ENCODE results near the gene HES5. TPM values are rescaled to one million over a fixed set of nuclear protein-coding genes. Genes with fewer than 3 reads are reported as not detected.

Gene HES5
- total RNA-seq, 1 experiment from 2014 or later = 0.84 TPM

DNA sequence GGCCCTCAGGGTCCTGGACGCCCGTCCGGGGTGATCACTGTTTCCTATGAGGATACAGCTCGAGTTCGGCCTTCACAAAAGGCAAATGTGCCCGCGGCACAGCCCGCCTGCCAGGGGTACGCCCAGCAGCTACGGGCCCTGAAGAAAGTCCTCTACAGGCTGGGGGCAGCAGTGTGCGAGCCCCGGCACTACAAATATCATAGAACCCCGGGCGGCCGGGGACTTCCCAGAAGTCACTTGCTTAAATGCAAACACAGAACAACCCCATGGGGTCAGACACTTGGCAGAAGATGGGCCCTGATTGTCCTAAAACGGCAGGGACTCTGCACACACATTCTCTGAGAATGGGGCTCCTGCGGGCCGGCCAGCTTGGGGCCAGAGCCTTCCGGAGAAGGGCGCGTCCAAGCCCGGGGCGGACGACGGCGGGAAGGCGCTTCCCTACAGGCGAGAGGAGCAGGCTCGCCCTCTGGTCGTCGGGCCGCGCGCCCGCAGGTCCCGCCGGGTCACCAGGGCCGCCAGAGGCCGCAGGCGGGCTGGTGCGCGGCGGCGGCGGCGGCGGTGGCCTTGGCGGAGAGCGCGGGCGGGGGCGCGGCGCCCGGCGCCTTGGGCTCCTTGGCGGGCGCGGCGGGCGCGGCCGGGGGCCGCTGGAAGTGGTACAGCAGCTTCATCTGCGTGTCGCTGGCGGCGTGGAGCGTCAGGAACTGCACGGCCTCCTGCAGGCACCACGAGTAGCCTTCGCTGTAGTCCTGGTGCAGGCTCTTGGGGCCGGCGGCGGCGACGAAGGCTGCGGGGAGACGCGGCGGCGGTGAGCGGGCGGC, 888 bp downstream of the HES5 start:
- intact Hi-C loops (cut with micrococcal nuclease) = no loop called here
- Histone ChIP-seq H3K27me3 (ENCODE audit: low read length) (no peaks in the 10 kb centered on the region), H3K9ac (ENCODE audit: low read length) (no peak overlapping the region), H3K9me2 (replicated peaks; ENCODE audit: low read length) (no peaks in the 10 kb centered on the region), H3K36me3 (ENCODE audit: low read depth, low read length) (no peaks in the 10 kb centered on the region), H4K20me1 (ENCODE audit: low read length) (peaks cover 17% of the 10 kb centered on the region), H3K4me1 (ENCODE audit: insufficient read depth, low read length) (peaks cover 47% of the 10 kb centered on the region), H3F3A (ENCODE audit: low read length, unreplicated experiment) (no peaks in the 10 kb centered on the region), H3K27ac (ENCODE audit: low read length) (no peak overlapping the region), H3K4me3 (ENCODE audit: low read length) (peak overlapping the region; percentile 54), H3K4me2 (ENCODE audit: low read length) (peak overlapping the region; percentile 71), H3K79me2 (ENCODE audit: low read length) (peaks cover 19% of the 10 kb centered on the region), H3K9me3 (ENCODE audit: low read length) (no peaks in the 10 kb centered on the region), H2AFZ (ENCODE audit: low read length) (no peak overlapping the region)
- TF ChIP-seq, protein P1, sequence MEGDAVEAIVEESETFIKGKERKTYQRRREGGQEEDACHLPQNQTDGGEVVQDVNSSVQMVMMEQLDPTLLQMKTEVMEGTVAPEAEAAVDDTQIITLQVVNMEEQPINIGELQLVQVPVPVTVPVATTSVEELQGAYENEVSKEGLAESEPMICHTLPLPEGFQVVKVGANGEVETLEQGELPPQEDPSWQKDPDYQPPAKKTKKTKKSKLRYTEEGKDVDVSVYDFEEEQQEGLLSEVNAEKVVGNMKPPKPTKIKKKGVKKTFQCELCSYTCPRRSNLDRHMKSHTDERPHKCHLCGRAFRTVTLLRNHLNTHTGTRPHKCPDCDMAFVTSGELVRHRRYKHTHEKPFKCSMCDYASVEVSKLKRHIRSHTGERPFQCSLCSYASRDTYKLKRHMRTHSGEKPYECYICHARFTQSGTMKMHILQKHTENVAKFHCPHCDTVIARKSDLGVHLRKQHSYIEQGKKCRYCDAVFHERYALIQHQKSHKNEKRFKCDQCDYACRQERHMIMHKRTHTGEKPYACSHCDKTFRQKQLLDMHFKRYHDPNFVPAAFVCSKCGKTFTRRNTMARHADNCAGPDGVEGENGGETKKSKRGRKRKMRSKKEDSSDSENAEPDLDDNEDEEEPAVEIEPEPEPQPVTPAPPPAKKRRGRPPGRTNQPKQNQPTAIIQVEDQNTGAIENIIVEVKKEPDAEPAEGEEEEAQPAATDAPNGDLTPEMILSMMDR (conservative IDR thresholded peaks at IDR 0.05; ENCODE audit: low read depth, low read length) = 0 out of 2 replicates have a peak, but pooled peaks have one; percentile 21
- TF ChIP-seq EZH2 (IDR thresholded peaks at IDR 0.05; ENCODE audit: low read length, unreplicated experiment) (no peak), EZH2phosphoT487 (IDR thresholded peaks at IDR 0.05; ENCODE audit: borderline replicate concordance, low read length) (no peak)
- ATAC-seq (no peak), DNase-seq (no peak)
- no TSS peak for BruUV-seq (replicated peaks)
- CTCF ChIA-PET = no interaction called here
- POLR2A ChIA-PET (ENCODE audit: unreplicated experiment) = no interaction called here

DNA sequence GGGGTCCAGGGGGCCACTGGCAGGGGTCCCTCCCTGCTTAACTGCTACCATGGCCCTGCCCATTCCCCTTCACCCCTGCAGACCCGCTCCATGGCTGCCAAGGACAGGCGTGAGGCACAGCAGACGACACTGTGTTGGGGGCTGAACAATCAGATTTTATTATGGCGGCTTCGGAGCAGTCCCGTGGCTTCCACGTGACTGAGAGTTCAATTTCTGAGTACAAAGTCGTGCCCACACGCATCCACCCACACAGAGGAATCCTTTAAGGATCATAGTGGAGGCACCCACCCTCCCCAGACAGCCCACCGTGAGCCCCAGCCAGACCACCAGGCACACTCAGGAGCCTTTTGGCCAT, 1.5 kb downstream of the HES5 start:
- Histone ChIP-seq H3F3A (ENCODE audit: low read length, unreplicated experiment) (no peaks in the 10 kb centered on the region), H3K27ac (ENCODE audit: low read length) (no peak overlapping the region), H4K20me1 (ENCODE audit: low read length) (peaks cover 23% of the 10 kb centered on the region), H3K9me2 (replicated peaks; ENCODE audit: low read length) (no peaks in the 10 kb centered on the region), H3K79me2 (ENCODE audit: low read length) (peaks cover 25% of the 10 kb centered on the region), H3K4me3 (ENCODE audit: low read length) (no peak overlapping the region), H2AFZ (ENCODE audit: low read length) (no peak overlapping the region), H3K9me3 (ENCODE audit: low read length) (no peaks in the 10 kb centered on the region), H3K36me3 (ENCODE audit: low read depth, low read length) (no peaks in the 10 kb centered on the region; the same call in 1 of the 2 replicates), H3K4me1 (ENCODE audit: insufficient read depth, low read length) (peaks cover 47% of the 10 kb centered on the region), H3K9ac (ENCODE audit: low read length) (no peak overlapping the region), H3K27me3 (ENCODE audit: low read length) (no peaks in the 10 kb centered on the region), H3K4me2 (ENCODE audit: low read length) (peak overlapping the region; percentile 67)
- CTCF ChIA-PET = no interaction called here
- intact Hi-C loops (cut with micrococcal nuclease) = no loop called here
- ATAC-seq (no peak), DNase-seq (no peak)
- BruUV-seq (replicated peaks) = no TSS peak
- POLR2A ChIA-PET (ENCODE audit: unreplicated experiment) = no interaction called here
- TF ChIP-seq EZH2 (IDR thresholded peaks at IDR 0.05; ENCODE audit: low read length, unreplicated experiment) (no peak), EZH2phosphoT487 (IDR thresholded peaks at IDR 0.05; ENCODE audit: borderline replicate concordance, low read length) (no peak)
- TF ChIP-seq, protein P1 (conservative IDR thresholded peaks at IDR 0.05; ENCODE audit: low read depth, low read length) = no peak

DNA sequence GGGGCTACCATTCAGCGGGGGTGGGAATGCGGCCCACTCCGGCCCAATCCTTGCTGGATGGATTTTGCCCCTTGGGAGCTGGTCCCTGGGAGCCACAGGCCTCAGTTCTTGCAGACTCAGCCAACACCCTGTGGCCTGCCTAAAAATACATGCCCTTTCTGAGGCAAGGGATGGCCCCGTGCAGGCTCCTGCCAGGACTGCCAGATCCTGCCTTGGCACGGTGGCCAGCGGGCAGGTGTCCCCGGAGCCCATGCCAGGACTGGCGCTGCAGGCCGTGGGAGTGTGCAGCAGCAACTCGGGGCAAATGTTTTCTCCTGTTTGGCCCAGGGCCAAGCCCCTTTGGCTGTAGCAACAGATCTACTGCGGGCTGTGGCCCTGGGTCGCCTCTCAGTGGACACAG, 2.0 kb downstream of the HES5 start:
- intact Hi-C loops (cut with micrococcal nuclease) = no loop called here
- peaks cover 47% of the 10 kb centered on the region for H3K4me1 ChIP-seq (ENCODE audit: insufficient read depth, low read length)
- no TSS peak for BruUV-seq (replicated peaks)

More for the DNA sequence above, 2.0 kb downstream of the HES5 start:
- CTCF ChIA-PET = no interaction called here
- no peak overlapping the region for H3K9ac ChIP-seq (ENCODE audit: low read length)
- H3K27ac ChIP-seq (ENCODE audit: low read length) = no peak overlapping the region
- H3K79me2 ChIP-seq (ENCODE audit: low read length) = peaks cover 30% of the 10 kb centered on the region
- POLR2A ChIA-PET (ENCODE audit: unreplicated experiment) = no interaction called here
- TF ChIP-seq EZH2 (IDR thresholded peaks at IDR 0.05; ENCODE audit: low read length, unreplicated experiment) (no peak), EZH2phosphoT487 (IDR thresholded peaks at IDR 0.05; ENCODE audit: borderline replicate concordance, low read length) (no peak)
- TF ChIP-seq, protein P1 (conservative IDR thresholded peaks at IDR 0.05; ENCODE audit: low read depth, low read length) = no peak
- no peak overlapping the region for H3K4me2 ChIP-seq (ENCODE audit: low read length)
- H2AFZ ChIP-seq (ENCODE audit: low read length) = no peak overlapping the region
- no peaks in the 10 kb centered on the region for H3K9me3 ChIP-seq (ENCODE audit: low read length)
- H3K27me3 ChIP-seq (ENCODE audit: low read length) = no peaks in the 10 kb centered on the region
- H3K36me3 ChIP-seq (ENCODE audit: low read depth, low read length) = no peaks in the 10 kb centered on the region; the same call in 1 of the 2 replicates
- DNase-seq = no peak
- ATAC-seq = no peak
- peaks cover 28% of the 10 kb centered on the region for H4K20me1 ChIP-seq (ENCODE audit: low read length)
- H3F3A ChIP-seq (ENCODE audit: low read length, unreplicated experiment) = no peaks in the 10 kb centered on the region
- H3K9me2 ChIP-seq (replicated peaks; ENCODE audit: low read length) = no peaks in the 10 kb centered on the region
- no peak overlapping the region for H3K4me3 ChIP-seq (ENCODE audit: low read length)
